ENCODE data around the gene SLC27A6. TPM values are rescaled to one million over a fixed set of nuclear protein-coding genes. Genes with fewer than 3 reads are reported as not detected.

SLC27A6 gene
- total RNA-seq (2021; ENCODE audit: unreplicated experiment) (7.9 TPM), Bru-seq, nascent RNA (percentile 45 among the genes with signal in this experiment), BruChase-seq, experiment 1, labeled RNA remaining after a 6-hour chase (percentile 48 among the genes with signal in this experiment), BruChase-seq, experiment 2, labeled RNA remaining after a 2-hour chase (percentile 52 among the genes with signal in this experiment)
- 3.3 and 4.4 TPM in 2 replicates for polyA plus RNA-seq (2012)
- long read RNA-seq, transcript SLC27A6-201 (10 exons, 3,219 nt) = major isoform, 18 of 32 reads
- long read RNA-seq, partial matches to known transcripts = 0 of 32 reads
- long read RNA-seq, other reads (novel, unspliced or antisense) = 12 of 32 reads

GRCh38 chr5:128965011-128965637, at the start of gene SLC27A6:
TSS of gene SLC27A6 (plus strand) at chr5:128965488. CDS start at chr5:128966138, 650 bp downstream.
- intact Hi-C loops (cut with micrococcal nuclease) = no loop called here
- Histone ChIP-seq H3K9me3 (ENCODE audit: control insufficient read depth in 1 of 2, insufficient read depth in 1 of 2, low read depth in 1 of 2, low read length in 2 of 2) (no peaks in the 10 kb centered on the region), H3K79me2 (ENCODE audit: insufficient read depth, low read length) (no peaks in the 10 kb centered on the region), H2AFZ (ENCODE audit: low read depth, low read length, poor library complexity, severe bottlenecking) (peak within 1 kb of the TSS; percentile 98), H3K27me3 (ENCODE audit: insufficient read depth, low read length) (no peaks in the 10 kb centered on the region), H3K36me3 (ENCODE audit: control insufficient read depth in 1 of 2, insufficient read depth in 2 of 2, low read length in 2 of 2) (no peaks in the 10 kb centered on the region), H3K9me2 (ENCODE audit: insufficient read depth) (no peaks in the 10 kb centered on the region), H3K4me3 (replicated peaks in 1 of 2; ENCODE audit: low read depth in 1 of 2, low read length in 2 of 2) (peak within 1 kb of the TSS; percentile 58 to 72), H4K20me1 (ENCODE audit: insufficient read depth) (no peaks in the 10 kb centered on the region), H3K27ac (ENCODE audit: low read depth, low read length) (peak within 1 kb of the TSS; percentile 49; the same call in 1 of the 2 replicates), H3K4me2 (ENCODE audit: low read length) (peak within 1 kb of the TSS; percentile 97), H3K9ac (ENCODE audit: low read length) (peak within 1 kb of the TSS; percentile 61), H3K4me1 (ENCODE audit: control insufficient read depth in 1 of 2, insufficient read depth in 2 of 2, low read length in 2 of 2) (peaks cover 6 to 16% of the 10 kb centered on the region in 2 experiments; a peak in 3 of 4 replicates)
- CTCF ChIA-PET = no interaction called here
- BruUV-seq (replicated peaks) = no TSS peak
- peak; percentile 21 for DNase-seq (ENCODE audit: low read depth, low spot score)
- TF ChIP-seq TCF7L2 (IDR thresholded peaks at IDR 0.05; ENCODE audit: borderline replicate concordance, extremely low read depth, insufficient read depth, insufficient read length) (peak; percentile 8), CEBPB (IDR thresholded peaks at IDR 0.05; ENCODE audit: low read depth) (no peak), ZFX (IDR thresholded peaks at IDR 0.05) (peak; percentile 74), POLR2AphosphoS5 (IDR thresholded peaks at IDR 0.05; ENCODE audit: low read depth, low read length) (peak; percentile 74), POLR2A (IDR thresholded peaks at IDR 0.05; ENCODE audit: borderline replicate concordance, extremely low read depth, insufficient read depth, insufficient read length) (peak; percentile 61), MAX (IDR thresholded peaks at IDR 0.05) (peak; percentile 64), SIN3A (IDR thresholded peaks at IDR 0.05; ENCODE audit: low read depth) (peak; percentile 57; the same call in 1 of the 2 replicates), ZNF274 (IDR thresholded peaks at IDR 0.05; ENCODE audit: low read depth, low read length) (no peak)
- RAD21 ChIA-PET (ENCODE audit: low non-redundant PET in 1 of 2, low total read pairs in 2 of 2, uncharacterized antibody in 2 of 2, unreplicated experiment in 2 of 2) = interaction anchor here in 1 of 2 experiments (0.7 kb wide), 1 partner anchor 14 kb away, joined by 3 read pairs; no protein-coding TSS in a partner anchor
- ATAC-seq = peak; percentile 96
- POLR2A ChIA-PET = interaction anchor here (2.4 kb wide), 1 partner anchor 129 kb away, joined by 5 read pairs; the partner anchor contains the start of gene ISOC1
